ENCODE data around the gene HUWE1. TPM values are rescaled to one million over a fixed set of nuclear protein-coding genes. Genes with fewer than 3 reads are reported as not detected.

Gene HUWE1
- total RNA-seq, 2 experiments from 2014 or later: 235 to 251 TPM

- no peak overlapping the region for H3K4me3 Mint-ChIP-seq
- no peak overlapping the region for H3K27ac Mint-ChIP-seq
- ChIA-PET POLR2A (no interaction called here), CTCF (no interaction called here)
- DNase-seq: no peak
- no peaks in the 10 kb centered on the region for H3K9me3 Mint-ChIP-seq
- H3K4me1 Mint-ChIP-seq: no peaks in the 10 kb centered on the region
- H3K27me3 Mint-ChIP-seq: no peaks in the 10 kb centered on the region
- H3K36me3 Mint-ChIP-seq (ENCODE audit: low read depth): peaks cover 35% of the 10 kb centered on the region
Observed at GRCh38 chrX:53639257-53639656, 47.3 kb downstream of the HUWE1 start.

- ChIA-PET CTCF (interaction anchor here (0.7 kb wide), 1 partner anchor 14 kb away, joined by 3 read pairs; no protein-coding TSS in a partner anchor), POLR2A (no interaction called here)
- H3K4me1 Mint-ChIP-seq: peaks cover 3% of the 10 kb centered on the region
- H3K27ac Mint-ChIP-seq: no peak overlapping the region
- DNase-seq: no peak
- H3K9me3 Mint-ChIP-seq: no peaks in the 10 kb centered on the region
- H3K4me3 Mint-ChIP-seq: no peak overlapping the region
- H3K27me3 Mint-ChIP-seq: no peaks in the 10 kb centered on the region
- peaks cover 31% of the 10 kb centered on the region for H3K36me3 Mint-ChIP-seq (ENCODE audit: low read depth)
Observed at GRCh38 chrX:53637479-53637878, 49.0 kb downstream of the HUWE1 start.

- no peak for DNase-seq
- Mint-ChIP-seq H3K4me1 (peaks cover 5% of the 10 kb centered on the region), H3K9me3 (no peaks in the 10 kb centered on the region), H3K27ac (no peak overlapping the region), H3K27me3 (no peaks in the 10 kb centered on the region), H3K36me3 (ENCODE audit: low read depth) (peaks cover 53% of the 10 kb centered on the region), H3K4me3 (no peak overlapping the region)
- POLR2A ChIA-PET: no interaction called here
- CTCF ChIA-PET: no interaction called here
Observed at GRCh38 chrX:53631156-53631555, 55.4 kb downstream of the HUWE1 start.

GRCh38 chrX:53630261-53630660 is 56.3 kb downstream of the HUWE1 start:
- DNase-seq: no peak
- Mint-ChIP-seq H3K4me3 (no peak overlapping the region), H3K36me3 (ENCODE audit: low read depth) (peaks cover 55% of the 10 kb centered on the region), H3K27me3 (no peaks in the 10 kb centered on the region), H3K27ac (no peak overlapping the region), H3K4me1 (peaks cover 5% of the 10 kb centered on the region), H3K9me3 (no peaks in the 10 kb centered on the region)
- POLR2A ChIA-PET: no interaction called here
- CTCF ChIA-PET: interaction anchor here (0.7 kb wide), 1 partner anchor 44 kb away, joined by 3 read pairs; no protein-coding TSS in a partner anchor

GRCh38 chrX:53622431-53622830 is 64.1 kb downstream of the HUWE1 start:
- Mint-ChIP-seq H3K36me3 (ENCODE audit: low read depth) (peaks cover 47% of the 10 kb centered on the region), H3K27me3 (no peaks in the 10 kb centered on the region)
- CTCF ChIA-PET: no interaction called here

GRCh38 chrX:53621418-53621986 is 65.0 kb downstream of the HUWE1 start:
- H3K9me3 Mint-ChIP-seq: no peaks in the 10 kb centered on the region
- no peak for DNase-seq
- peaks cover 7% of the 10 kb centered on the region for H3K4me1 Mint-ChIP-seq
- CTCF ChIA-PET: interaction anchor here (0.6 kb wide), 1 partner anchor 343 kb away, joined by 3 read pairs; no protein-coding TSS in a partner anchor
- H3K4me3 Mint-ChIP-seq: no peak overlapping the region
- POLR2A ChIA-PET: no interaction called here
- H3K27me3 Mint-ChIP-seq: no peaks in the 10 kb centered on the region
- no peak overlapping the region for H3K27ac Mint-ChIP-seq
- peaks cover 48% of the 10 kb centered on the region for H3K36me3 Mint-ChIP-seq (ENCODE audit: low read depth)

More at GRCh38 chrX:53622431-53622830, 64.1 kb downstream of the HUWE1 start:
- peaks cover 7% of the 10 kb centered on the region for H3K4me1 Mint-ChIP-seq
- DNase-seq: no peak
- no peak overlapping the region for H3K27ac Mint-ChIP-seq
- H3K9me3 Mint-ChIP-seq: no peaks in the 10 kb centered on the region
- POLR2A ChIA-PET: no interaction called here
- H3K4me3 Mint-ChIP-seq: no peak overlapping the region

GRCh38 chrX:53616946-53617345 is 69.6 kb downstream of the HUWE1 start:
- no peak overlapping the region for H3K27ac Mint-ChIP-seq
- H3K4me1 Mint-ChIP-seq: peaks cover 6% of the 10 kb centered on the region
- peaks cover 57% of the 10 kb centered on the region for H3K36me3 Mint-ChIP-seq (ENCODE audit: low read depth)
- no peaks in the 10 kb centered on the region for H3K27me3 Mint-ChIP-seq
- ChIA-PET POLR2A (no interaction called here), CTCF (no interaction called here)
- DNase-seq: no peak
- no peaks in the 10 kb centered on the region for H3K9me3 Mint-ChIP-seq
- no peak overlapping the region for H3K4me3 Mint-ChIP-seq

GRCh38 chrX:53606456-53606855 is 80.1 kb downstream of the HUWE1 start:
- H3K4me1 Mint-ChIP-seq: peaks cover 4% of the 10 kb centered on the region
- H3K9me3 Mint-ChIP-seq: no peaks in the 10 kb centered on the region
- no peak overlapping the region for H3K27ac Mint-ChIP-seq
- ChIA-PET POLR2A (no interaction called here), CTCF (no interaction called here)
- H3K36me3 Mint-ChIP-seq (ENCODE audit: low read depth): peaks cover 57% of the 10 kb centered on the region
- H3K4me3 Mint-ChIP-seq: no peak overlapping the region
- H3K27me3 Mint-ChIP-seq: no peaks in the 10 kb centered on the region
- no peak for DNase-seq

- no peaks in the 10 kb centered on the region for H3K27me3 Mint-ChIP-seq
- peaks cover 56% of the 10 kb centered on the region for H3K36me3 Mint-ChIP-seq (ENCODE audit: low read depth)
- no peak overlapping the region for H3K27ac Mint-ChIP-seq
- DNase-seq: no peak
- H3K4me3 Mint-ChIP-seq: no peak overlapping the region
- peaks cover 4% of the 10 kb centered on the region for H3K4me1 Mint-ChIP-seq
- ChIA-PET POLR2A (no interaction called here), CTCF (interaction anchor here (1.1 kb wide), 1 partner anchor 44 kb away, joined by 7 read pairs; no protein-coding TSS in a partner anchor)
- H3K9me3 Mint-ChIP-seq: no peaks in the 10 kb centered on the region
Observed at GRCh38 chrX:53605004-53605403, 81.5 kb downstream of the HUWE1 start.

- Mint-ChIP-seq H3K27me3 (no peaks in the 10 kb centered on the region), H3K27ac (no peak overlapping the region), H3K36me3 (ENCODE audit: low read depth) (peaks cover 39% of the 10 kb centered on the region), H3K9me3 (no peaks in the 10 kb centered on the region), H3K4me1 (no peaks in the 10 kb centered on the region), H3K4me3 (no peak overlapping the region)
- ChIA-PET CTCF (no interaction called here), POLR2A (interaction anchor here (0.6 kb wide), 1 partner anchor 15 kb away, joined by 4 read pairs; no protein-coding TSS in a partner anchor)
- DNase-seq: no peak
Observed at GRCh38 chrX:53599781-53600396, 86.6 kb downstream of the HUWE1 start.

GRCh38 chrX:53598169-53598568 is 88.3 kb downstream of the HUWE1 start:
- DNase-seq: no peak
- Mint-ChIP-seq H3K4me3 (no peak overlapping the region), H3K36me3 (ENCODE audit: low read depth) (peaks cover 45% of the 10 kb centered on the region), H3K27ac (peak overlapping the region; percentile 33), H3K4me1 (no peaks in the 10 kb centered on the region), H3K9me3 (no peaks in the 10 kb centered on the region), H3K27me3 (no peaks in the 10 kb centered on the region)
- CTCF ChIA-PET: interaction anchor here (1.2 kb wide), 1 partner anchor 17 kb away, joined by 4 read pairs; no protein-coding TSS in a partner anchor
- POLR2A ChIA-PET: no interaction called here

GRCh38 chrX:53595266-53595810 is 91.2 kb downstream of the HUWE1 start:
- Mint-ChIP-seq H3K27ac (no peak overlapping the region), H3K4me3 (no peak overlapping the region), H3K9me3 (no peaks in the 10 kb centered on the region), H3K36me3 (ENCODE audit: low read depth) (peaks cover 52% of the 10 kb centered on the region), H3K4me1 (no peaks in the 10 kb centered on the region), H3K27me3 (no peaks in the 10 kb centered on the region)
- CTCF ChIA-PET: interaction anchor here (0.9 kb wide), 1 partner anchor 17 kb away, joined by 3 read pairs; no protein-coding TSS in a partner anchor
- DNase-seq: no peak
- POLR2A ChIA-PET: interaction anchor here (0.5 kb wide), 1 partner anchor 67 kb away, joined by 3 read pairs; no protein-coding TSS in a partner anchor

GRCh38 chrX:53594354-53594753 is 92.2 kb downstream of the HUWE1 start:
- H3K27ac Mint-ChIP-seq: no peak overlapping the region
- ChIA-PET POLR2A (no interaction called here), CTCF (no interaction called here)
- H3K9me3 Mint-ChIP-seq: no peaks in the 10 kb centered on the region
- no peak for DNase-seq
- peaks cover 56% of the 10 kb centered on the region for H3K36me3 Mint-ChIP-seq (ENCODE audit: low read depth)
- H3K4me1 Mint-ChIP-seq: no peaks in the 10 kb centered on the region
- no peak overlapping the region for H3K4me3 Mint-ChIP-seq
- no peaks in the 10 kb centered on the region for H3K27me3 Mint-ChIP-seq
